ENCODE data around the gene KCNT1.
"Not testable (repeated sequence)": the region's sequence is repeated elsewhere in the genome, so short reads cannot be mapped to it uniquely, and the experiment has no call there.

Gene KCNT1

GRCh38 chr9:135701959-135702721 lies at the start of gene KCNT1:
TSS of gene KCNT1 (plus strand) at chr9:135702185. CDS start at chr9:135702259, 74 bp downstream.
- DNase-seq (ENCODE audit: low read depth): peak; percentile 69

GRCh38 chr9:135655317-135655716 lies 46.7 kb upstream of the KCNT1 start:
- no peak for DNase-seq (ENCODE audit: low read depth)

- DNase-seq (ENCODE audit: low read depth): no peak
These were observed 44.6 kb upstream of the KCNT1 start for GRCh38 chr9:135657416-135657815.

- DNase-seq (ENCODE audit: low read depth): no peak
These were observed 42.7 kb upstream of the KCNT1 start for GRCh38 chr9:135659252-135659651.

GRCh38 chr9:135660407-135660806 lies 41.6 kb upstream of the KCNT1 start:
- no peak for DNase-seq (ENCODE audit: low read depth)

GRCh38 chr9:135661816-135662560 lies 40.0 kb upstream of the KCNT1 start:
- DNase-seq (ENCODE audit: low read depth): no peak

GRCh38 chr9:135662758-135663450 lies 39.1 kb upstream of the KCNT1 start, which contains the start of gene LCN9:
TSS of gene LCN9 (plus strand) at chr9:135663309. CDS start at chr9:135663322, 13 bp downstream.
- DNase-seq (ENCODE audit: low read depth): no peak

GRCh38 chr9:135663451-135663770 lies 38.6 kb upstream of the KCNT1 start:
- no peak for DNase-seq (ENCODE audit: low read depth)

GRCh38 chr9:135663857-135664256 lies 38.1 kb upstream of the KCNT1 start:
- no peak for DNase-seq (ENCODE audit: low read depth)

- no peak for DNase-seq (ENCODE audit: low read depth)
These were observed 37.7 kb upstream of the KCNT1 start for GRCh38 chr9:135664266-135664665.

- no peak for DNase-seq (ENCODE audit: low read depth)
These were observed 36.9 kb upstream of the KCNT1 start for GRCh38 chr9:135664801-135665794.

GRCh38 chr9:135665795-135666189 lies 36.2 kb upstream of the KCNT1 start:
- DNase-seq (ENCODE audit: low read depth): no peak

GRCh38 chr9:135666534-135667462 lies 35.2 kb upstream of the KCNT1 start:
- DNase-seq (ENCODE audit: low read depth): no peak

- no peak for DNase-seq (ENCODE audit: low read depth)
These were observed 34.5 kb upstream of the KCNT1 start for GRCh38 chr9:135667463-135668001.

GRCh38 chr9:135669018-135669417 lies 33.0 kb upstream of the KCNT1 start:
- DNase-seq (ENCODE audit: low read depth): not testable (repeated sequence)

- no peak for DNase-seq (ENCODE audit: low read depth)
These were observed 32.2 kb upstream of the KCNT1 start for GRCh38 chr9:135669616-135670285.

- no peak for DNase-seq (ENCODE audit: low read depth)
These were observed 31.0 kb upstream of the KCNT1 start for GRCh38 chr9:135670721-135671590.

GRCh38 chr9:135671591-135672041 lies 30.4 kb upstream of the KCNT1 start:
- no peak for DNase-seq (ENCODE audit: low read depth)

Measured in activated T-cell treated with anti-CD3 and anti-CD28 coated beads for 48 hours (primary cell).